Skin of body (tissue), 2 donors: ENCODE data around the gene ANKHD1. TPM values are rescaled to one million over a fixed set of nuclear protein-coding genes. Genes with fewer than 3 reads are reported as not detected.

Experiments used
- DNase-seq: peaks from one replicate; lab custom pipeline; 2025; lab: John Stamatoyannopoulos, UW
- total RNA-seq: library from RNA; depleted of rRNA; stranded (reverse); fragments of >200 nt; gene quantifications from one replicate; pipeline ENCODE4 v1.2.3, GENCODE V29; 2014

Gene ANKHD1
- total RNA-seq, 1 donor from 2014 or later = 132 TPM

DNA sequence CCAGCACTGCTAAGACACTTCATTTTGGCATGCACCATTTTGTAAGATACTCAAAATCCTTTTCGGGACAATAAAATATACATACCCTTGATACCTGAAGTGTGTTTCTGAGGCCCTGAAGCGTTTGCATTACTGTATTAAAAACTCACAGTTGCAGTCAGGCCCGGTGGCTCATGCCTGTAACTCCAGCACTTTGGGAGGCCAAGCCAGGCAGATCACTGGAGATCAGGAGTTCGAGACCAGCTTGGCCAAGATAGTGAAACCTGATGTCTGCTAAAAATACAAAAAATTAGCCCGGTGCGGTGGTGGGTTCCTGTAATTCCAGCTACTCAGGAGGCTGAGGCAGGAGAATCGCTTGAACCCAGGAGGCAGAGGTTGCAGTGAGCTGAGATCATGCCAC, 143.4 kb downstream of the ANKHD1 start:
- DNase-seq = no peak

DNA sequence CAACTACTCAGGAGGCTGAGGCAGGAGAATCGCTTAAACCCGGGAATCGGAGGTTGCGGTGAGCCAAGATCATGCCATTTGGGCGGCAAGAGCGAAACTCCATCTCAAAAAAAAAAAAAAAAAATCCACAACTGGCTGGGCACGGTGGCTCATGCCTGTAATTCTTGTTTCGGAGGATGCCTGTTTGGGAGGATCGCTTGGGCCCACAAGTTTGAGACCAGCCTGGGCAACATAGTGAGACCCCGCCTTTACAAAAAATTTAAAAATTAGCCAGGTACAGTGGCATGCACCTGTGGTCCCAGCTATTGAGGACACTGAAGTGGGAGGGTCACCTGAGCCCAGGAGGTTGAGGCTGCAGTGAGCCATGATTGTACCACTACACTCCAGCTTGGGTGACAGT, 144.0 kb downstream of the ANKHD1 start:
- DNase-seq = no peak

DNA sequence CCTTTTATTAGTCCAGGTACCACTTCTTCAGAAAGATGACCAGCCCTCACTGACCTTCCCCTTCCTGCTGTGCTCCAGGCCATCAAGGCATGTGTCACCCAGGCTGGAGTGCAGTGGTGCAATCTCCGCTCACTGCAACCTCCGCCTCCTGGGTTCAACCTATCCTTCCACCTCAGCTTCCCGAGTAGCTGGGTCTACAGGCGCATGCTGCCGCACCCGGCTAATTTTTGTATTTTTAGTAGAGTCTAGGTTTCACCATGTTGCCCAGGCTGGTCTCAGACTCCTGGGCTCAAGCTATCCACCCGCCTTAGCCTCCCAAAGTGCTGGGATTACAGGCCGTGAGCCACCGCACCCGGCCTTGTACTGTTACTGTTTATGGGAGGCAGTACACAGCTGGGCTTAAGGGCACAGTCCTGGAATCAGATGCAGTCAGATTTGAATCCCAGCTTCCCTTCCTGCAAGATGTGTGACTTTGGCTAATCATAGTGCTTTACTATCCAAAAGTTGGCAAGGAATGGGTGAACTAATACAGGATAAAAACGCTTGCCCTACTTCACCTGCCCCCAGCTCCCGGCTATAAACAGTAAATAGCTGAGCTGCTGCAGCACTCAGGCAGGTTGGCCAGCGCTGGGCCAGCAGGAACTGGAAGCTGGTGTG, 145.3 kb downstream of the ANKHD1 start:
- DNase-seq = no peak

DNA sequence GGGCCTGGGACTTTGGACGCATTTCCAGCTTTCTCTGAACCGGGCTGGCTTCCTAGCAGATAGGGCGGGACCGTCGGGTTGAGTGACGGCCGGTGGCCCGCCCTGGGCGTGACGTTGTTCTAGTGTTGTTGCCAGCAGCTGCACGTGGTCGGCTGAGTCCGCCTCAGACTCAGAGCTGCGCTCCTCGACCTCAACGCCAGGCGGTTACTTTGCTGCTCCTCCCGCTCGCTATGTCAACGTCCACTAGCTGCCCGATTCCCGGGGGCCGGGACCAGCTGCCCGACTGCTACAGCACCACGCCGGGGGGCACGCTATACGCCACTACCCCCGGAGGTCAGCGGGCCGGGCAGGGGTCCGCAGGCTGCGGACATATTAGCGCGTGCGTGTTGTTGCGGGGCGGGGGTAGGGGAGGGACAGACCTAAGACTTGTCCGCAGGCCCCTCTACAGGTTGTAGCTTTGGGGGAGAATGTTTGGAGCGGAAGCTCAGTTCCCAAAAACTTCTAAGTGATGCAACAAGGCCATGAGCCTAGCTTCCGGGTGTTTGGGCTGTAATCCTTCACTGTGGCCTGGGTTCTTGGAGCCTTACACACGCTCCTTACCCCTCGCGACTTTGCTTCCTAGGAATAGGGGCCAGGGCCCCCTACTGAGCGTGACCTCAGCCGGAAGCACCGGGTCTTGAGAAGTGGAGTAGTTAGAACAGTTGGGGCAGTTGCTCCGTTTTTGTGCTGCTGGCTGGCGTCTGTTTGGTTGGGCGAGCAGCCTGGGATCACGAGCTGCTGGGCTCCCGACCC, 146.1 kb downstream of the ANKHD1 start, which contains the start of gene EIF4EBP3:
Gene EIF4EBP3, plus strand, starts transcription at position 155 of the 792 bp plus-strand sequence. Its CDS starts 76 bp downstream, at position 231.
- peak; percentile 95 for DNase-seq

DNA sequence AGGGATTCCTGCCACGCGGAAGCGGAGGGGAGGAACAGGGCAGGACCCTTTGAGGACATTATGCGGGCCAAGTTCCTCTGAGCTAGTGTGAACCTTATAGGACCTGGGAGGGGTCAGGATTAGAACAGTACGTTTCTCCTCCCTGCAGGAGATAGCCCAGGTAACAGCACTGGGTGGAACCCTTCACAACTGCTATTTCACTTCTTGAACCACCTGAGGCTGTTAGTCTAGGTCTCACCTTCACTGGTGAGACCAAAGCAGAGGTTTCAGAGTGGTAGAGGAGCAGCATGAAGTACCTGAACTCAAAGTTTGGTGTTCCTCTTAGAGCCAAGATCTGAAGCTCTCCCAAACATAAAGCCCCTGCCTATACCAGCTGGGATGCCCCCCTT, 146.7 kb downstream of the ANKHD1 start:
- peak; percentile 21 for DNase-seq

DNA sequence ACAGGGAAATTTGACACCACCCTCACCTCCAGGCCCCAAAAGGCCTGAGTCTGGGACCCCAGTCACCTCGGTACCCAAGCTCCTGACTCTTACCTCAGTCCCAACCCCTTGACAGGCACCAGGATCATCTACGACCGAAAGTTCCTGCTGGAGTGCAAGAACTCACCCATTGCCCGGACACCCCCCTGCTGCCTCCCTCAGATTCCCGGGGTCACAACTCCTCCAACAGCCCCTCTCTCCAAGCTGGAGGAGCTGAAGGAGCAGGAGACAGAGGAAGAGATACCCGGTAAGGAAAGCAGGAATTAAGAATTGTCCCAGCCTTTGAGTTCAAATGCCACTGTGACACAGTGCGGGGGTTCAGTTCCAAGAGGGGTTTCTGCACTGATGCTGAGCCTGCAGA, 147.2 kb downstream of the ANKHD1 start:
- DNase-seq = no peak

DNA sequence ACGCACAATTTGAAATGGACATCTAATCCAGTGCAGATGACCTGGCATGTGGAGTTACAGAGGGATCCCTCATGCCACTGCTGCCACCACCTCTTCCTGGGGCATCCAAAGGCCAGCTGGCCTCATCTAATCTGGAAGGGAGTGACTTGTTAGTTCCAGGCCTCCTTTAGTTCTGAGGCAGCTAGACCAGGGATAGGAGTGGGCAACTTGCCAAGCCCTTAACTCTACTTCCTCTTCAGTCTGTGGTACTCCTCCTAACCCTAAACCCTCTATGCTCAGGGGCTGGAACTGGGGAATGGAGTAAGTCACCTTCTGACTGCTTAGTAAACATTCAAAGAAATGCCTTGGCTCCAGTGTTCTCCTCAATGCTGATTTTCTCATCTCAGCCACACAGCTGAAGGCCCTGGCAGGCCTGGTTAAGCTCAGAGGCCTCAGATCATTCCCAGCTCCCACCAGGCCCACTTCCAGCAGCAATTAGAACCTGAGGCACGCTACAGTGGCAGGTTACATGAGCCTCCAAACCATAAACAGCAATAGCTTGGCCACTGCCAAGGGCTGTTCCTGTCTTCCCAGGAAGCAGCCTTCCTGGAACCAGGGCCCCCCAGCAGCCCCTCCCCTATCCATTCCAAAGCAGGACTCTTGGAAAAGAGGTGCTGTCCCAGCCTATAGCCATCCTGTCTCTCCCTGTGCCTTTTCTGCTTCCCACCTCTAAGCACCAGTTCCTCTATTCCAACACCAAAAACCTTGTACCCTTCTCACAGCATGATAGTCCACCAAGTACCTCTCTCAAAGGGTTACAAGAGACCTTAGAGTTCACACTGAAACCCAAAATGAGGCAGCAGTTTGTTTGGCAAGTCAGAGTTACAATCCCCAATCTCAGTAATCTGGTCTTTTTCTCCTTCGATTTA, 147.9 kb downstream of the ANKHD1 start:
- no peak for DNase-seq

DNA sequence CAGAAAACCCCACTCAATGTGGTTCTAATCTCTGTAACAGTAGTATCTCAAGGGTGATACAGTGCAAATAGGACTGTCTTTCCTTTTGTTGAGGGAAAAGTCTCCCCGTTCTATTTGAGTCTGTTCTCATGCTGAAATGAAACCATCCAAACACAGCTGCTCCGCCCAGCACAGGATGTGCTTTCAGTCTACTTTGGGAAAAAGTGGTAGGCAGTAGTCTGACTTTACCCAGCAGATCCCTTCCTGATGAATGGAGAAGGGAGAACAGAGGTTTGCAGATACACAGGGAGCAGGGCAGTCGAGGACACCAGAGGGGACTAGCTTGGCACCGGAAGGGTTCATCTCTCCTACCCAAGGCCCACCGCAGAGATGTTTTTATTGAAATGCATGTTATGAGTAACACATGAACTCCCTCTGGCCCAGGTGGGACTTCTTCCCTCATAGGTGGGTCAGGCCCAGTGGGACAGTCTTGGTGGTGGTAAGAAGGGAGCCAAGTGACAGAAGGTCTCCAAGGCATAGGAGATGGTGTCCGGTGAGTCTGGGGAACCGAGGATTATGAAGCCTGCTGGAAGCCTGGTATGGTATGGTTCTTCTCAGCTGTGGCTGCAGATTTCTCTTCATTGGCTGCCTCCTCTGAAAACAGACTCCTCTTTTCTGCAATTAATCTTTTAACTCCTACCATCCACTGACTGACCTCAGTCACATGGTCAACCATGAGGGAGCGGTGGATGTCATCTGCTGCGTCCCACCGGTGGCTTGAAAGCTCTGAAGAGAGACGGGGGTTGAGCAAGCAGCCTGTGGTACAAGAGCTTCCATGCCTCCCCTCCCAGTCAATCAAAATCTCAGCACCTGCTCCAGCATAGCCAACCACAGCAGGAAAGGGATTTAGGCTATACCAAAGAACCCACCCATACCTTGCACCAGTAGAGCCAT, 148.8 kb downstream of the ANKHD1 start:
- DNase-seq = no peak

DNA sequence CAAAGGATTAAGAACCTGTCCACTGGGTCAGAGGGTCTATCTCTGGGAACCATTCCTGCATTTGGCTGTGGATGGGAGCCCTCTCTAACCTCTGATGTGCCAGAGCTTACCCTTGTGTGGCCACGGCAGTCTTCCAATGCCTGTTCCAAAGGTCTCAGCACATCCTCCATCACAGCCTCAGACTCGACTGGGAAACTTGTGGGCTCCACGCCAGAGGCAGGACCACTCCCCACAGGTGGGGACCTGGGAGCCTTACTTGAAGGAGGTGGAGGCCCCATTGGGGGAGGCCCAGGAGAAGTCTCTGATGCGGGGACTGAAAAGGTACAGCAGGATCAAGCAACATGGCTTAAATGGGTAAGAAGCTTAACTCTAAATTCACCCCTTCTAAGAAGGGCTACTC, 150.2 kb downstream of the ANKHD1 start:
- no peak for DNase-seq

DNA sequence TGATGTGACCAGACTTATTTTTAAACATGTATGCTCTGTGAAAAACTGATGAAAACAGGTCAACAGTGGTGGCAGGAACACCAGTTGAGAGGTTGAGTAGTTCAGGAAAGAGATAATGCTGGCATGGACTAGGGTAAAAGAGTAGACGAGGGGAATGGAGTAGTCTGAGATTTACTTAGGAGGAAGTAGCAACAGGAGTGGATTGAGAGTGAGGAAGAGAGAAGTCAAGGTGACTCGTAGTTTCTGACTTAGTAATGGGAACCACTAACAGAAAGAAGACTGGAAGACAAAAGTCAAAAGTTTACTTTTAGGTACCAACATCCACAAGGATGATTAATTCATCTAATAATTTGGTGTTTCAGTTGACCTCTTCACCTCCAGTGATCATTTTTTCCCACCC, 152.0 kb downstream of the ANKHD1 start:
- no peak for DNase-seq

DNA sequence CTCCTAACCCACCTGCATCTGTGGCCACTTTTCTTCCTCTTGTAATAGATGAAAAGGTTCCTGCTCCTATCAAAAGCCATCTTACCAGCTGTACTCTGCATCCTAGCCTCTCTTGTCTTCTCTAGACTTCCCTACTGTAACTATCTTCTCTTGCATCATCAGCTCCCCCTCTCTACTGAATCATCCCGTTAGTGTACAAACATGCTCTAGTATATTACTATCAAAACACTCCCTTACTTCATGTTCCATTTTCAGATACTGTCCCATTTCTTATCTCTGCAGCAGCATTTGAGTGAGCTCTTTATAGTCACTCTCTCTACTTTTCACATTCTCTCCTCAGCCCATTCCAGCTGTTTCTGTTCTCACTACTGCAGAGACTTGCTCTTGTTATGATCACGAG, 152.8 kb downstream of the ANKHD1 start:
- DNase-seq = no peak

DNA sequence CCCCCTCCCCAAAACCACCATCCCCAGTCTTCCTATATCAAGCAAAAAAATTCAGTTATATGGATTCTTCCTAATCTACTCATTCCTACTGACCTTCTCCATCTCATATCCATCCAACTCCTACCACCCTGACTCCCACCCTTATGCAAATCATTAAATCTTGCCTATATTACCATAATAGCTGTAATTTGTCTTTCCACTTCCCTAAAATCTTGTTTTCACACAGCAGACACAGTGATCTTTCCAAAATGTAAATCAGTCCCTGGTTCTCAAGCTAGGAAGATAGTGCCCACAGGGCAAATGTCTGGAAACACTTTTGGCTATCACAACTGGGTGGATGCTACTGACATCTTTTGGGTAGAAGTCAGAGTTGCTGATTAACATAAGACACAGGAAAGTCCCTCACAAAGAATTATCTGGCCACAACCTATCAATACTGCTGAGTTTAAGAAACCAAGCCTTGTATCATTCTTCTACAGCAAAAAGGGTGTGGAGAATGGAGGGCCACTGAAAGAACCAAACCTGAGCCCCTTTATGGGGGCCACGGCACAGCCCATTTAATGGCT, 154.2 kb downstream of the ANKHD1 start:
- DNase-seq = no peak

DNA sequence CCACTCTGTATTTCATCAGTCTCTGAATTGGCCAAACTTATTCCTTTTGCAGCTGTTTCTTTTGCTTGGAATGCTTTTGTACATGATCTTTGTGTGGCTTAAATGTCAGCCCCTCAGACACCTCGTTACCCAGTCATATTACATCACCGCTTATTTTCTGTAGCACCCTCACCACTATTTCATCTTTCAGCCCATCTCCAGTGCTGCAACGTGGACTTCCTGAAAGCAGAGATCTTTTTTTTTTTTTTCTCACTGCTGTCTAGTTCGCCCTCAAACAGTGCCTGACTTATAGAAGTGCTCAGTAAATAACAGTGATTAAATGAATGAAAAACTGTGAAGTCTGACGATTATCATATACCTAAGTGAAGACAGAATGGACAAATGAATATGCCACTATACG, 154.8 kb downstream of the ANKHD1 start:
- DNase-seq = no peak

DNA sequence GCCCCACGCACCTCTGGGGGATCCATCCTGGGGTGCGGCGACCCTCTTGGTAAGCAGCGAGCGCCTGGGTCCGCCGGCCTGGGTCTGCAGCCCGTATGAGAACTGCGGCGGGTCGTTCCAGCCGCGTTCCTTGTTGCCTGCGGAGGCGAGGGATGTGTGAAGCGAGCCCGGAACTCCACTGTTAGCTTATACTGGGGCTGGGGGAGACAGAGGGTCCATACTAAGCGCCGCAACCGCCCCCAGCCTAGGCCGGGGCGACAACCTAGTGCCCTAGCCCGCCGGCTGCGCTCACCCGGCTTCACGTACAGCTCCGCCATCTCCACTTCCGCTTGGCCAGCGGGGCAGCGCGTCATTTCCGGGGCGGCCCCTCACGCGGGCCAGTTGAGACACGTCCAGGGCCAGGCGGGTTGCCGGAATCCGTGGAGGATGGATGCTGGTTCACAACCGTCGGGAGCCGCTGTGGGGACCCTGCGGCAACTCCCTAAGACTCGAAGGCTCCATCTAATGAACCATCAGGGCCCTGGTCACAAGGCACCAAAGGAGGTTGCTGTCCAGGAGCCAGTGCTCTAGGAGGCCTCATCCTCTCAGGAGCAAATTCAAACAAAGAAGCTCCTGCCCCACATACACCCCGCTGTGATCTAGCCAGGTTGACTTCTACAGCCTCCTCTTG, 155.6 kb downstream of the ANKHD1 start, which contains the start of gene SRA1:
Gene SRA1, minus strand, starts transcription at position 338 of the 670 bp plus-strand sequence. Its CDS starts 21 bp downstream, at position 317.
- DNase-seq = peak; percentile 74

DNA sequence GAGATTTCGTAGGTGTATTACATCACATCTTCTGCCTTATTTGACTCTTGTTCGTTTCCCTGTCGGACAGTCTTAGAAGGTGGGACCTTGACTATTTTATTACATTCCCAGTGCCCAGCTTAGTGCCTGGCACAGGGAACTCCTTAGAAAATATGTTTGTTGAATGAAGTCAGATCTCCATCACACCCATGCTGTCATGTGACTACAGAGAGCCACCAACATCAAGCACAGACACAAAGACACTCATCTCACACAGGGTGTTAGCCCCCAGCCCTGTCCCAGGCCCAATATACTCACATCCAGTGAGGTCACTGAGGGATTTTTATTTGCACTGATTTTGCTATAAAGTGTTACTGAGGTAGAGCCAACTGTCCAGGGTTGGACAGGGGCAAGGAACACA, 156.3 kb downstream of the ANKHD1 start:
- DNase-seq = no peak

DNA sequence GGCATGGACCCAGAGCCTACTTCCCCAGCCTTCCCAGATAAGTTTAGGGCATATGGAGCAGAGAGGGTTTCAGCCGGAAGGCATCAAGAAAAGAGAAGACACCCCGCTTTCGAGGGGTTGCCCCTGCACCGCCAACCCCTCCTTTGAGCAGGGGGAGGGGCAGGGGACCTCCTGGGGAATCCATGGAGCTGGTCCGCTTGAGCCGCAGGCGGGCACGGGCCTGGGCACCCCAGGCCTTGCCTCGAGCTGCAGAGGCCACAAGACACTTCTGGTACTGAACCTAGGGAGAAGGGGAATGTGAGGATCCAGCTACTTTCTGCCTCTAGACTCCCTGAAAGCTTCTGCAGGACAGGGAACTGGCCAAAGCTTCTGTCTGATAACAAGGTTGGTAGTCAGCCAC, 156.9 kb downstream of the ANKHD1 start:
- no peak for DNase-seq

DNA sequence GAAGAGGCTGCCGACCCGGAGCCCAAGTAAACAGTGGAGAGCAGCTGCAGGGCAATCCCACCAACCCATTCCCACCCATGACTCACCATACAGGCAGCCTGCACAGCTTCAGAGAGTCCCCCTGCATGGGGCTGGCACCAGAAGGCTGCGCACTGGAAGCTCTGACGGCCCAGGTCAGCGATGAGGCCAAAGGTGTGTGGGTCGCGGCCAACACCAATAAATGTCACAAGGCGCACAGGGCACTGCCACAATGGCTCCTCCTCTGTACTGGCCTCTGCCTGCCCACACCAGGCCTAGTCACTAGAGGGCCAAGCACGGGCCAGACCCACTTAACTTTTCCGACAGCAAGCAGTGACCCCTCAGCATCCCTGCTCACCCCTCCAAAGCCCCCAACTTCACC, 158.6 kb downstream of the ANKHD1 start:
- DNase-seq = no peak

DNA sequence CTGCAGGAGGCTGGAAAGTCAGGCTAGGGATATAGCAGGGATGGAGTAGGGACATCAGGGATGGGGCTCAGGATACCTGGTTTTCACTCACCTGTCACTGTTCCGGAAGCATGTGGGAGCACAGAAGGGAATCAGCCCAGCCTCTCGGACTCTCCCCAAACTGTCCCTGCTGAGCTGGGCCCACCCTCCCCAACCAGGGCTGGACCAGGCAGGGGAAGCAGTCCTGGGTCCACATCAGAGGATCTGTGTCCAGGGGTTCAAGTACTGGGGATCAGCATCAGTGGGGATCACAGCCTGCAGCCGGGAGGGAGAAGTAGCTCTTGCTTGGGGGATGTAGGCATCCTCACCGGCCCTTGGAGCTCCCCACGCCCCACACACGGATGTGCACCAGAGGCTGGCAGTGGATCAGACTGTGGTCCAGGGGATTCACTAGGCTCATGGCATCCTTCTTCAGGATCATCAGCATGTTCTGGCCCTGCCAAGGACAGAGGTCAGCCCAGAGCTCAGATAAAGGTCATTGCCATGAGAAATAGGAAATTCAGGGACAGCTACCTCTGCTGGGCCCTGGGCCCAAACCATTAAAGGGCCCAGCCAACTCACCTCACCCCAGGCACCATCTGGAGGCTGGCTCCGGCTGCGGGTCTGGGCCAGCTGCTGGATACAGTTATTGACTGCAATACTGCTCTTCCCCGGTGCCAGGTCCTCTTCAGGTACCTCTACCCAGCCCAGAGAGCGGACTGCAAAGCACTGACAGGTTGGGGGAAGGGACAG, 160.3 kb downstream of the ANKHD1 start:
- DNase-seq = no peak

DNA sequence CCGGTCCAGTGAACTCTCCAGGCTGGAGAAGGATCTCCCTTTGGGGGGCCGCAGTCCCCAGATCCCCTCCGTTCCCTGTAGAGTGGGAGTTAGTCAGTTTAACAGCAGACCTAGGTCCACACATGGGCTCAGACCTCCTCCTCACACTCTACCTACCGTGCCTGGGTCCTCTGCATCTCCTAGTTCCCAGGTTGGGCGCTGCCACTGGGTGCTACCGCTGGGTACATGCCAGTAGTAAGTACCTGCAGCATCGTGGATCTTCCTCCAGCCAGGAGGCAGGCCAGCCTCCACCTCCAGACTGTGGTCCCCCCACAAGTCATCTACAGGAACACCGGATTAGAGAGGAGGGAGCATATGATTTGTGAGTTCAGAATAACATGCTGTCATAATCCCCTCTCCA, 162.0 kb downstream of the ANKHD1 start:
- no peak for DNase-seq
